Measurements from ENCODE around the gene PRSS57.
"Not testable (repeated sequence)": the region's sequence is repeated elsewhere in the genome, so short reads cannot be mapped to it uniquely, and the experiment has no call there.

PRSS57 gene

GRCh38 chr19:722553-723101 lies 27.4 kb upstream of the PRSS57 start:
- no peak for DNase-seq

- DNase-seq = no peak
These were observed 25.3 kb upstream of the PRSS57 start for GRCh38 chr19:720345-721160.

GRCh38 chr19:719636-720344 lies 24.5 kb upstream of the PRSS57 start:
- no peak for DNase-seq

- no peak for DNase-seq
These were observed 23.8 kb upstream of the PRSS57 start for GRCh38 chr19:718991-719512.

GRCh38 chr19:718251-718951 lies 23.1 kb upstream of the PRSS57 start:
- no peak for DNase-seq

GRCh38 chr19:715347-715746 lies 20.1 kb upstream of the PRSS57 start:
- DNase-seq = no peak

GRCh38 chr19:711254-711653 lies 16.0 kb upstream of the PRSS57 start:
- DNase-seq = no peak

- no peak for DNase-seq
These were observed 15.5 kb upstream of the PRSS57 start for GRCh38 chr19:710767-711166.

- no peak for DNase-seq
These were observed 14.8 kb upstream of the PRSS57 start for GRCh38 chr19:709965-710571.

GRCh38 chr19:709196-709964 lies 14.1 kb upstream of the PRSS57 start:
- DNase-seq = no peak

GRCh38 chr19:708154-709143 lies 13.2 kb upstream of the PRSS57 start, which contains the start of gene PALM:
TSS of gene PALM (plus strand) at chr19:708935. CDS start at chr19:709147, 212 bp downstream.
- DNase-seq = no peak

GRCh38 chr19:704447-704741 lies 9.1 kb upstream of the PRSS57 start:
- no peak for DNase-seq

- DNase-seq = peak; percentile 56
These were observed 8.6 kb upstream of the PRSS57 start for GRCh38 chr19:703651-704446.

- DNase-seq = no peak
These were observed 8.0 kb upstream of the PRSS57 start for GRCh38 chr19:703329-703650.

- not testable (repeated sequence) for DNase-seq
These were observed 7.6 kb upstream of the PRSS57 start for GRCh38 chr19:702847-703246.

GRCh38 chr19:699885-700284 lies 4.6 kb upstream of the PRSS57 start:
- DNase-seq = not testable (repeated sequence)

GRCh38 chr19:698529-698928 lies 3.3 kb upstream of the PRSS57 start:
- not testable (repeated sequence) for DNase-seq

- no peak for DNase-seq
These were observed 536 bp downstream of the PRSS57 start for GRCh38 chr19:694481-695351.

- DNase-seq = no peak
These were observed 5.0 kb downstream of the PRSS57 start for GRCh38 chr19:690203-690602.

Data from effector CD4-positive, alpha-beta T cell (primary cell).